DND-41 (cell line): ENCODE data around the gene WDR53.

Experiments used
- ATAC-seq: fragments of 200-7000 bp; cut with Tn5 transposase; 3 replicates; pipeline ENCODE4 v1.9.1; 2021; ENCODE audit warnings: low read depth; ENCODE audit not compliant: insufficient read depth
- DNase-seq: peaks from one replicate; pipeline ENCODE4 v3.0.0-alpha.2; 2020
- H2AFZ ChIP-seq: 2 replicates; pipeline ENCODE4 v1.6.0; 2012; ENCODE audit warnings: low read depth, low read length
- H3K27ac ChIP-seq: 2 replicates; pipeline ENCODE4 v1.5.1; 2012; ENCODE audit warnings: low read length, inconsistent platforms
- H3K27me3 ChIP-seq: fragments of 200-600 bp; sonication (generic); 2 replicates; pipeline ENCODE4 v1.6.0; 2012; ENCODE audit warnings: low read length, mild to moderate bottlenecking, inconsistent platforms; ENCODE audit not compliant: insufficient read depth, poor library complexity
- H3K36me3 ChIP-seq: 2 replicates; pipeline ENCODE4 v1.5.1; 2012; ENCODE audit warnings: low read length, inconsistent platforms; ENCODE audit not compliant: insufficient read depth
- H3K4me1 ChIP-seq: 2 replicates; pipeline ENCODE4 v1.5.1; 2012; ENCODE audit warnings: mild to moderate bottlenecking, low read length; ENCODE audit not compliant: insufficient read depth
- H3K4me2 ChIP-seq: 2 replicates; pipeline ENCODE4 v1.6.0; 2012; ENCODE audit warnings: mild to moderate bottlenecking, moderate library complexity, low read length, inconsistent platforms; ENCODE audit not compliant: insufficient read depth
- H3K4me3 ChIP-seq, 2 experiments: fragments of 200-600 bp in 1 of 2; shearing (Covaris generic) in 1 of 2; 2 replicates each; pipeline ENCODE4 v1.5.1; 2012 to 2016; ENCODE audit warnings: inconsistent platforms in 2 of 2, low read length in 2 of 2, mild to moderate bottlenecking in 2 of 2, low read depth in 1 of 2, moderate library complexity in 1 of 2
- H3K79me2 ChIP-seq: 2 replicates; pipeline ENCODE4 v1.6.0; 2012; ENCODE audit warnings: low read length, inconsistent platforms; ENCODE audit not compliant: insufficient read depth
- H3K9ac ChIP-seq: 2 replicates; pipeline ENCODE4 v1.6.0; 2012; ENCODE audit warnings: low read depth, mild to moderate bottlenecking, inconsistent platforms, low read length, moderate library complexity
- H3K9me3 ChIP-seq: 2 replicates; pipeline ENCODE4 v1.5.1; 2012; ENCODE audit warnings: low read length, moderate library complexity, mild to moderate bottlenecking, inconsistent platforms; ENCODE audit not compliant: insufficient read depth, severe bottlenecking
- H4K20me1 ChIP-seq: 2 replicates; pipeline ENCODE4 v1.6.0; 2012; ENCODE audit warnings: low read length; ENCODE audit not compliant: insufficient read depth
- CTCF ChIP-seq: IDR thresholded peaks from 2 replicates; pipeline ENCODE4 v1.5.1; 2012; ENCODE audit warnings: borderline replicate concordance, low read length, moderate library complexity, mild to moderate bottlenecking; ENCODE audit not compliant: poor library complexity, severe bottlenecking; ENCODE audit errors: extremely low read depth
- EZH2 ChIP-seq: IDR thresholded peaks from 3 replicates; pipeline ENCODE4 v1.6.1; 2012; ENCODE audit warnings: borderline replicate concordance, low read depth, mild to moderate bottlenecking, moderate library complexity, low read length, inconsistent platforms; ENCODE audit not compliant: severe bottlenecking

Gene WDR53

GRCh38 chr3:196557236-196557635 is 11.1 kb downstream of the WDR53 start:
- no peak for ATAC-seq

GRCh38 chr3:196555295-196555694 is 13.1 kb downstream of the WDR53 start:
- H2AFZ ChIP-seq: no peak overlapping the region
- no peak overlapping the region for H3K9ac ChIP-seq
- no peak overlapping the region for H3K4me3 ChIP-seq
- no peaks in the 10 kb centered on the region for H3K27me3 ChIP-seq
- DNase-seq (no peak), ATAC-seq (no peak)
- peaks cover 3% of the 10 kb centered on the region; the same call in 1 of the 2 replicates for H3K79me2 ChIP-seq
- TF ChIP-seq EZH2 (no peak), CTCF (no peak)
- H3K4me2 ChIP-seq: no peak overlapping the region
- H3K4me1 ChIP-seq: no peaks in the 10 kb centered on the region
- H4K20me1 ChIP-seq: no peaks in the 10 kb centered on the region
- H3K9me3 ChIP-seq: peaks cover 4% of the 10 kb centered on the region
- H3K36me3 ChIP-seq: peaks cover 32% of the 10 kb centered on the region; the same call in 1 of the 2 replicates
- H3K27ac ChIP-seq: no peak overlapping the region

More at GRCh38 chr3:196557236-196557635, 11.1 kb downstream of the WDR53 start:
- H4K20me1 ChIP-seq: no peaks in the 10 kb centered on the region
- no peak overlapping the region for H3K4me2 ChIP-seq
- H3K27ac ChIP-seq: no peak overlapping the region
- no peaks in the 10 kb centered on the region for H3K9me3 ChIP-seq
- H3K9ac ChIP-seq: no peak overlapping the region
- H3K79me2 ChIP-seq: peaks cover 8% of the 10 kb centered on the region; the same call in 1 of the 2 replicates
- H3K36me3 ChIP-seq: peaks cover 41% of the 10 kb centered on the region
- no peak for DNase-seq
- TF ChIP-seq CTCF (no peak), EZH2 (no peak)
- no peaks in the 10 kb centered on the region for H3K4me1 ChIP-seq
- H3K27me3 ChIP-seq: no peaks in the 10 kb centered on the region
- H2AFZ ChIP-seq: no peak overlapping the region
- H3K4me3 ChIP-seq: no peak overlapping the region

- TF ChIP-seq CTCF: no peak
- Histone ChIP-seq H3K36me3 (peaks cover 21% of the 10 kb centered on the region; the same call in 1 of the 2 replicates), H2AFZ (no peak overlapping the region), H3K27ac (no peak overlapping the region), H3K79me2 (peaks cover 3% of the 10 kb centered on the region; the same call in 1 of the 2 replicates), H3K4me3 (no peak overlapping the region), H3K27me3 (no peaks in the 10 kb centered on the region), H4K20me1 (no peaks in the 10 kb centered on the region), H3K9me3 (peaks cover 15% of the 10 kb centered on the region), H3K9ac (no peak overlapping the region), H3K4me1 (no peaks in the 10 kb centered on the region), H3K4me2 (no peak overlapping the region)
- ATAC-seq: no peak
- no peak for DNase-seq
These were observed 14.1 kb downstream of the WDR53 start for GRCh38 chr3:196554205-196554604.

- Histone ChIP-seq H3K79me2 (no peaks in the 10 kb centered on the region), H3K4me2 (no peak overlapping the region)
- ATAC-seq: no peak
These were observed 14.8 kb downstream of the WDR53 start for GRCh38 chr3:196553551-196553950.

More at GRCh38 chr3:196553551-196553950, 14.8 kb downstream of the WDR53 start:
- Histone ChIP-seq H2AFZ (no peak overlapping the region), H3K4me1 (no peaks in the 10 kb centered on the region), H3K9me3 (peaks cover 18% of the 10 kb centered on the region), H3K36me3 (peaks cover 21% of the 10 kb centered on the region; the same call in 1 of the 2 replicates), H3K9ac (no peak overlapping the region), H3K27ac (no peak overlapping the region), H3K4me3 (no peak overlapping the region), H4K20me1 (no peaks in the 10 kb centered on the region), H3K27me3 (no peaks in the 10 kb centered on the region)
- no peak for DNase-seq
- TF ChIP-seq EZH2 (no peak), CTCF (no peak)
